IPS-20b (cell line): ENCODE results near the gene HNF1B.
"Not testable (repeated sequence)": the region's sequence is repeated elsewhere in the genome, so short reads cannot be mapped to it uniquely, and the experiment has no call there.

Source experiments
- H3K27ac ChIP-seq: one replicate; pipeline ENCODE4 v1.5.1; 2013; ENCODE audit warnings: low read length
- H3K27me3 ChIP-seq: 2 replicates; pipeline ENCODE4 v1.6.1; 2013; ENCODE audit warnings: mild to moderate bottlenecking, low read length, inconsistent platforms; ENCODE audit not compliant: insufficient read depth
- H3K36me3 ChIP-seq: 2 replicates; pipeline ENCODE4 v1.6.1; 2013; ENCODE audit warnings: low read depth, mild to moderate bottlenecking, inconsistent platforms, low read length, moderate library complexity; ENCODE audit not compliant: insufficient read depth
- H3K4me1 ChIP-seq: 2 replicates; pipeline ENCODE4 v1.6.1; 2013; ENCODE audit warnings: mild to moderate bottlenecking, control low read depth, inconsistent platforms, low read length, moderate library complexity; ENCODE audit not compliant: insufficient read depth
- H3K4me3 ChIP-seq: 2 replicates; pipeline ENCODE4 v1.5.1; 2013; ENCODE audit warnings: mild to moderate bottlenecking, low read length, inconsistent platforms
- H3K9ac ChIP-seq: 2 replicates; pipeline ENCODE4 v1.6.1; 2013; ENCODE audit warnings: low read depth, mild to moderate bottlenecking, inconsistent platforms, low read length, moderate library complexity
- H3K9me3 ChIP-seq: 2 replicates; pipeline ENCODE4 v1.6.1; 2013; ENCODE audit warnings: mild to moderate bottlenecking, low read depth, low read length, inconsistent platforms; ENCODE audit not compliant: insufficient read depth

HNF1B gene, protein sequence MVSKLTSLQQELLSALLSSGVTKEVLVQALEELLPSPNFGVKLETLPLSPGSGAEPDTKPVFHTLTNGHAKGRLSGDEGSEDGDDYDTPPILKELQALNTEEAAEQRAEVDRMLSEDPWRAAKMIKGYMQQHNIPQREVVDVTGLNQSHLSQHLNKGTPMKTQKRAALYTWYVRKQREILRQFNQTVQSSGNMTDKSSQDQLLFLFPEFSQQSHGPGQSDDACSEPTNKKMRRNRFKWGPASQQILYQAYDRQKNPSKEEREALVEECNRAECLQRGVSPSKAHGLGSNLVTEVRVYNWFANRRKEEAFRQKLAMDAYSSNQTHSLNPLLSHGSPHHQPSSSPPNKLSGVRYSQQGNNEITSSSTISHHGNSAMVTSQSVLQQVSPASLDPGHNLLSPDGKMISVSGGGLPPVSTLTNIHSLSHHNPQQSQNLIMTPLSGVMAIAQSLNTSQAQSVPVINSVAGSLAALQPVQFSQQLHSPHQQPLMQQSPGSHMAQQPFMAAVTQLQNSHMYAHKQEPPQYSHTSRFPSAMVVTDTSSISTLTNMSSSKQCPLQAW

DNA sequence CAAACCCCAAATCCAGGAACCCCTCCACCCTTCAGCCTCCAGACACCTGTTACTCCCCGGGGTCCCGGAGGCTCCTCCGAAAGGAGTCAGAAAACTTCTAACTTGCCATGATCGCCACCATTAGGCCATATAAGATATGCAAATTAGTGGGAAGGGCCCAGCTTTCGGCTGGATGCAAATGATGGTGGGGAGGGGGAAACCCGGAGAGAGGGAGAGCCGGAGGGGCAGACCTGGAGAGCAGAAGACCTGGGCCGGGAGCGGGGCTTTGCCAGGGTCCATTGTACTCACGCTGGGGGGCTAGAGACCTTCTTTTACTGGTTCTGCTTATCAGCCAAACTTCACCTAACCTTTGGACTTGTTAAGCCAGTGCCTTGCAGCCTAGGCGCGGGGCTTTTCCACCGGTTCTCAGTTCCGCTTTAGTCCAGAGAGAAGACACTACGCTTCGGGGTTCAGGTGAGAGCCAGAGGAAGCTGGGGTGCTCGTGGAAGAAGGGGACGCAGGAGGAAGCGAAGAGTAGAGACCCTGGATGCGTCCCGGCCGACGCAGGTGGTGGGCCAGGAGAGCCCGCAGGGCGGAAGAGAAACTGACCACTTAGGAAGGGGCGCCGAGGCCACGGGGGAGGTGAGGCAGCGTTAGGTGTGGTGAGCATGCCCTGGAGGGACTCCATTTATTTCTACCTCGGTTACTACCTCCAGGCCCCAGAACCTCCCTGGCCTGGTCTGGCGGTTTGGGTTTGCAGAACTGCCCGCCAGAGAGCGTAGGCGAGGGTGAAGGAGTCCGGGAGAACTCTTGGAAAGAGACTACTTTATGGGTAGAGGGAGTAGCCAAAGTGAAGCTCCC lies at the start of gene HNF1B:
HNF1B (minus strand) TSS at position 99 of the 840 bp plus-strand sequence. CDS start 175 bp downstream, outside the sequence.
- Histone ChIP-seq H3K9ac (no peak within 1 kb of the TSS; the same call in 1 of the 2 replicates), H3K4me3 (peak within 1 kb of the TSS; percentile 67), H3K36me3 (no peaks in the 10 kb centered on the region), H3K27ac (no peak within 1 kb of the TSS), H3K4me1 (peaks cover 4% of the 10 kb centered on the region; the same call in 1 of the 2 replicates), H3K27me3 (peaks cover 92% of the 10 kb centered on the region), H3K9me3 (no peaks in the 10 kb centered on the region)

DNA sequence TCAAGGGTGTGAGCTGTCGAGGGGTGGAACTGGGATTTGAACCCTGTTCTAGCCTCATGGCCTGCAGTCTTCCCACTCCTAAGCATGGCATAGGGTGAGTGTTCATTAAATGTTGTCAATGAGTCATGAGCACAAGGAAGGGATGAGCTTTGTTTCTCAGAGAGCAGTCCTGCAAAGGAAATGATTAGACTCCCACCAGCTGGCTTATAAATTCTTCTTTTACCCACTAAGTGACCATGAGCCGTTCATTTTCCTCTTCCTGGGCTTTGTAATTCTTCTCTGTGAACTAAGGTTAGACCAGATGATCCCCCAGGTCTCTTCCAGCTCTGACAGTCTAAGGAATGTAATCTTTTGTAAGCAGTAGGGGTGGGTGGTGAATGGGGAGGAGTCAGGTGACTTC lies 47.9 kb upstream of the HNF1B start:
- no peaks in the 10 kb centered on the region for H3K36me3 ChIP-seq
- no peaks in the 10 kb centered on the region; the same call in 1 of the 2 replicates for H3K9me3 ChIP-seq
- peaks cover 10% of the 10 kb centered on the region; the same call in 1 of the 2 replicates for H3K4me1 ChIP-seq
- H3K27me3 ChIP-seq = no peaks in the 10 kb centered on the region
- H3K4me3 ChIP-seq = no peak overlapping the region
- H3K9ac ChIP-seq = no peak overlapping the region
- H3K27ac ChIP-seq = no peak overlapping the region

DNA sequence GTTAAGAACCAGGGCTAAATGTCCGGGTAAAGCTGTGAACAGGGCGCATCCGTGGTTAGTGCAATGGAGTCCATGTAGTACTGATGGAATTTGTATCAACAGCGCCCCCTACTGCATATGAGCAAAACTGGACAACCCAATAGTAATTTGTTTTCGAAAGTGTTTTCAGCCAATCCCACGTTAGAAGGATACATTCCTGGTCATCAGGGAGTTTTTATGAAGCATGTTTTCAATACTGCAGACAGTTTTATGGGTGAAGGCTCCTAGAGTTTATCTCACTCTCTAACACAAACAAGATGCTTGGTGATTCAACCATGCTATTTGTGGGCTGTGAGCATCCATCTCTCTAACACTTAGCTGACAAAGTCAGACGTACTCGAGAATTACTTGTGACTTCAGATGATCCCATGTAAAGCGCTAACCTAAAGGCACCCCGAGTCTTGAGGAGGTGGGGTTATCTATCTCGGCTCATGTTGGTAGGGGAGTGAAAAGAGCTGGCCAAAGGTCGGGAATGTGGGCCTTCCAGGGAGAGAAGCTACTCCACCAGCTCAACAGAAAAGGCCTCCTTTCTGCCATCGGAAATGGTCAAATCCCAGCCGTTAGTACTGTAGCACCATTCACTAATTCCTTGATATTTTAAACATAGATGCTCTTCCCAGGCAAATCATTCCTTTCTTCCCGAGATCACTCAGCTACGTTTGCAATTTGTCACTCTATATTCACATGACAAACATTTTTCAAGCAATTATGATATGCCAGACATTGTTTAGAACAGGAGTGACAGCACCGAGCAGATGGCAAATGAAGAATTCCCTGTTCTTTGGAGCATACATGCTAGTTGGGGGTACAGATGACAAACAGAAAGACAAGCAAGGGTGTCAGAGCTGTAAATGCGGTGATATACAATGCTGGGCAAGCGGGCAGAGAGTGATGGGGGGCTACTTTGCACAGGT lies 46.9 kb upstream of the HNF1B start:
- H3K9me3 ChIP-seq = no peaks in the 10 kb centered on the region
- no peak overlapping the region for H3K9ac ChIP-seq
- H3K27ac ChIP-seq = no peak overlapping the region
- no peaks in the 10 kb centered on the region for H3K27me3 ChIP-seq
- no peaks in the 10 kb centered on the region for H3K36me3 ChIP-seq
- 0 out of 2 replicates have a peak, but pooled peaks cover 3% of the 10 kb centered on the region for H3K4me1 ChIP-seq
- H3K4me3 ChIP-seq = no peak overlapping the region

DNA sequence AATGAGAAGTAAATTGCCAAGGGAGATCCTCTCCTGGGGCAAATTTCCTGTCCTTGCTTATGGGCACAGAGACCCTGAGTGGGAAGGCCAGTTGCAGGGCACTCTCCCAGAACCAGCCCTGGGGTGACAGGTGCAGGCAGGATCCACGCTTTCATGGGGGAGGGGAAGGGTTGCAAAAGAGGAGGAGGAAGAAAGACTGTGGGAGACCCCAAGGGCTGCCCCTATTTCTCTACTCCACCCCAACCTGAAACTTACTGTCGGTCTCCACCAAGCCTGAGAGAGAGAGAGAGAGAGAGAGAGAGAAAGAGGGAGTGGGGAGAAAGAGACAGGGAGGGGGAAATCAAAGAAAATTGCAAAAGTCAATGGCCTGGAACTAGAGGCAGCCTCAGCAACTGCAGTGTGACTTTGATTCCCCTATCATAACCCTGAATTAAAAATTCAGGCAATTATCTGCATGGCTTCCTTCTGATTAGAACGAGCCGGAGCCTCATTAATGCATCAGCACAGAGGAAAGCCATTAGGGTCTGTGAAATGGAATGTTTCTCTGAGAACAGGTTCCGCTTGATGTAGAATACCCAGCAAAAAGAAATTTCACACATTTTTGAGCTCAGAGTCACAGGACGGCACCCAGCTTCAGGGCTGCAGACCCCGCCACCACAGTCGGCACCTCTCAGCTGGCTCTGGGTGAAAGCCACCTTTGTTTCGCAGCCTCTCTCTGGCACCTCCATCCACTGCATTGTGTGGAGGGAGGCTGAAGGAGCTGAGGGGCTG lies 45.1 kb upstream of the HNF1B start:
- Histone ChIP-seq H3K9me3 (no peaks in the 10 kb centered on the region), H3K27ac (no peak overlapping the region), H3K9ac (no peak overlapping the region), H3K36me3 (no peaks in the 10 kb centered on the region), H3K4me3 (no peak overlapping the region), H3K4me1 (0 out of 2 replicates have a peak, but pooled peaks cover 3% of the 10 kb centered on the region), H3K27me3 (no peaks in the 10 kb centered on the region)

DNA sequence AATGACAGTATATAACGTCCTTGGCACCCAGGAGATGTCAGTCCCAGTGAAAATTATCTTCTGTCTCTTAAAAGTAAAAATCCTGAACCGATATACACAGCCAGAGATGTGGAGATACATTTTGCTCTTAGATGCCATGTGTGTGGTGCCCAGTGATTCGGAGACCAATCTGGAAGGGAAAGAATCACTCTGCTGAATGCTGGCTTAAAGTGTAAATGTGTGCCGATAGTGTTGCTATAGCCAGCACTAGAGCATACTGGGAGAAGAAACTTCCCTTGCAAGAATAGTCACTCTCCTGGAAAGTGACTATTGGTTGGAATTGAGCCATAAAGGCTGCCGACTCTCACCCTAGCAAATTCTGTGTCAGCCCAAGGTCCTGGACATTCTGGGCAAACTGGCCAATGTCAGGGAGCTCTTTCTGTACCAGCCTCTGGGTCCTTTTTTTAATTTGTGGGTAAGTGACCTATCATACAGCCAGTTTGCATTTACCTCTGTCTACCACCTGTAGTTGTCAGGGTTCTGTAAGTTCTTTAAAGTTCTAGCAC lies 44.2 kb upstream of the HNF1B start:
- 0 out of 2 replicates have a peak, but pooled peaks cover 3% of the 10 kb centered on the region for H3K4me1 ChIP-seq
- H3K36me3 ChIP-seq = no peaks in the 10 kb centered on the region
- H3K4me3 ChIP-seq = no peak overlapping the region
- H3K27me3 ChIP-seq = no peaks in the 10 kb centered on the region
- H3K9me3 ChIP-seq = no peaks in the 10 kb centered on the region
- H3K9ac ChIP-seq = no peak overlapping the region
- H3K27ac ChIP-seq = no peak overlapping the region

DNA sequence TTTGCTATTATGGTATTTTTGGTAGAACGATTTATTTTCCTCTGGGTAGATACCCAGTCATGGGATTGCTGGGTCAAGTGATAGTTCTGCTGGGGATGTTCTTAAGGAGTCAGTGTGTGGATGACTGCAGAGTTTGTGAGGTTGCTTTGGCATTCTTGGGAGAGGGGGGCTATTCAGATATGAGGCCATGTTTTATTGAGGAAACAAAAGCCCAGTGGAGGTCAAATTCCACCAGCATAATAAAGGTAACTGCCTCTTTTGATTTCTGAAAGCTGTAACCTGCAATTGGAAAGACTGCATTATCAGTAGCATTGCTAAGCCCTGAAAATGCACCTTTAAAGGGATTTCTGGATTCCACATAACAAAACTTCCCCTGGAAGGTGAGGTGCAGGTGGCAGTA lies 43.7 kb upstream of the HNF1B start:
- Histone ChIP-seq H3K4me1 (0 out of 2 replicates have a peak, but pooled peaks cover 3% of the 10 kb centered on the region), H3K9ac (no peak overlapping the region), H3K9me3 (no peaks in the 10 kb centered on the region), H3K4me3 (no peak overlapping the region), H3K27me3 (no peaks in the 10 kb centered on the region), H3K36me3 (no peaks in the 10 kb centered on the region), H3K27ac (no peak overlapping the region)

DNA sequence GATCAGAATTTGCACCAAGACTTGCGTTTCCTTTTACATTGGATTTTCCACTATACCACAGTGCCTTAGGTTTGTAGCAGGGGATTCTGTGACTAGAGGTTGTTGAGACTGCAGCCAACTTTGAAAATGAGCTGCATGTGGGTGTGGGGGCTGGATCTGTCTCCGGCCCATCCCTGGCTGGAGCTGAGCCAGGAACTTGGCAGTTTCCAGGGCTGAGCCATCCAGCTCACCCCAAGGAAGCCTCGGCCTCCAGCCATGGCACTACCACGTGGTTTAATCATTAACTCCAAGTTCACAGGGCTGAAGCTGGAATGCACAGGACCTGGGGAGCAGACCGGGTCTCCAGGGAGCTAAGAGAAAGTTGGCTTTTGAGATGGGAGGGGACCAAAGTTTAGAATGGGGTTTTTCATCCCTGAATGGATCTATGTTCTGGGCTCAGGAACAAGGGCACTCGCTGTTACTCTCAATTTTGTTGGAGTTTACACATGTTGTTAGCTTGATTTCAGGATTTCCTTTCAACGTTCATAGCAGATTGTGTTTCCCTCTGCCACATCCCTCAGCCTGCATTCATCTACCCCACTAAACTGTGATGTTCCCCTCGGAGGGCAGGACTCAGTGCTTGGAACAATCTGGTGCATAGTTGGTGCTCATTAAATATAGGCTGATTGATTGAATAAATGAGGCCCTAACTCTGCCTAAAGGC lies 42.3 kb upstream of the HNF1B start:
- H3K27ac ChIP-seq = no peak overlapping the region

DNA sequence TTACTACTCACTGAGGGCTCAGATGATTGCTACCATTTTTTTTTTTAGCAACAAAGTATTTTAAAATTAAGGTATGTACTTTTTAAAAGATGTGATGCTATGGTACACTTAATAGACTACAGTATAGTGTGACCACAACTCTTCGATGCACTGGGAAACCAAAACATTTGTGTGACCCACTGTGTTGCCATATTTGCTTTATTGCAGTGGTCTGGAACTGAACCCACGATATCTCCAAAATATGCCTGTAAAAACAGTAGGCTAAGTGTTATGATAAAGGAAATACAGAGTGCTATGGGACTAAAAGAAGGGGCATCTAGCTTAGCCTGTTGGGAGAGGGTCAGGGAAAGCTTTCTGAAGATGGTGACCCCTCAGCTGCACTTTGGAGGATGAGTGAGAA lies 41.6 kb upstream of the HNF1B start:
- Histone ChIP-seq H3K9ac (no peak overlapping the region), H3K36me3 (no peaks in the 10 kb centered on the region), H3K4me3 (no peak overlapping the region), H3K27me3 (no peaks in the 10 kb centered on the region), H3K27ac (no peak overlapping the region), H3K4me1 (no peaks in the 10 kb centered on the region), H3K9me3 (no peaks in the 10 kb centered on the region)

More for the DNA sequence above, 42.3 kb upstream of the HNF1B start:
- Histone ChIP-seq H3K36me3 (no peaks in the 10 kb centered on the region), H3K27me3 (no peaks in the 10 kb centered on the region), H3K9ac (no peak overlapping the region), H3K4me1 (no peaks in the 10 kb centered on the region), H3K9me3 (no peaks in the 10 kb centered on the region), H3K4me3 (no peak overlapping the region)

DNA sequence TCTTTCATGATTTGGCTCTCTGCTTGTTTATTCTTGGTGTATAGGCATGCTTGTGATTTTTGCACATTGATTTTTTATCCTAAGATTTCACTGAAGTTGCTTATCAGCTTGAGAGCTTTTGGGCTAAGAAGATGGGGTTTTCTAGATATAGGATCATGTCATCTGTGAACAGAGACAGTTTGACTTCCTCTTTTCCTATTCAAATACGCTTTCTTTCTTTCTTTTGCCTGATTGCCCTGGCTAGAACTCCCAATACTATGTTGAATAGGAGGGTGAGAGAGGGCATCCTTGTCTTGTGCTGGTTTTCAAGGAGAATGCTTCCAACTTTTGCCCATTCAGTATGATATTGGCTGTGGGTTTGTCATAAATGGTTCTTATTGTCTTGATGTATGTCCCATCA lies 37.6 kb upstream of the HNF1B start:
- H3K9ac ChIP-seq, H3K27ac ChIP-seq, H3K4me3 ChIP-seq, H3K36me3 ChIP-seq, H3K27me3 ChIP-seq, H3K9me3 ChIP-seq, H3K4me1 ChIP-seq: not testable (repeated sequence)

DNA sequence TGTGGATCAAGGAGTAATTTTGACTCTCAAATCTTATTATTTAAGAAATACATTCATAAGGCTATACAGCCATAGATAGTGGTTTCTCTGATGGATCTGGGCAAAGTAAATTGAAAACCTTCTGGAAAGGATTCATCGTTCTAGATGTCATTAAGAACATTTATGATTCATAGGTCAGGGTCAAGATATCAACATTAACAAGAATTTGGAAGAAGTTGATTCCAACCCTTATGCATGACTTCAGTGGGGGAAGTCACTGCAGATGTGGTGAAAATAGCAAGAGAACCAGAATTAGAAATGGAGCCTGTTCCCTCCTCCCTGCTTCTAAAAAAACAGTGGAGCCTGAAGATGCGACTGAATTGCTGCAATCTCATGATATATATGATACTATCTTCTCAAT lies 36.6 kb upstream of the HNF1B start:
- H3K9ac ChIP-seq = no peak overlapping the region

More for the DNA sequence above, 36.6 kb upstream of the HNF1B start:
- H3K27me3 ChIP-seq = no peaks in the 10 kb centered on the region
- no peak overlapping the region for H3K27ac ChIP-seq
- no peaks in the 10 kb centered on the region for H3K9me3 ChIP-seq
- no peaks in the 10 kb centered on the region for H3K36me3 ChIP-seq
- no peaks in the 10 kb centered on the region for H3K4me1 ChIP-seq
- H3K4me3 ChIP-seq = no peak overlapping the region
